ENCODE measurements around the gene KCTD16. TPM values are rescaled to one million over a fixed set of nuclear protein-coding genes. Genes with fewer than 3 reads are reported as not detected.

The KCTD16 gene
- total RNA-seq, 2 experiments from 2014 or later = not detected

DNA sequence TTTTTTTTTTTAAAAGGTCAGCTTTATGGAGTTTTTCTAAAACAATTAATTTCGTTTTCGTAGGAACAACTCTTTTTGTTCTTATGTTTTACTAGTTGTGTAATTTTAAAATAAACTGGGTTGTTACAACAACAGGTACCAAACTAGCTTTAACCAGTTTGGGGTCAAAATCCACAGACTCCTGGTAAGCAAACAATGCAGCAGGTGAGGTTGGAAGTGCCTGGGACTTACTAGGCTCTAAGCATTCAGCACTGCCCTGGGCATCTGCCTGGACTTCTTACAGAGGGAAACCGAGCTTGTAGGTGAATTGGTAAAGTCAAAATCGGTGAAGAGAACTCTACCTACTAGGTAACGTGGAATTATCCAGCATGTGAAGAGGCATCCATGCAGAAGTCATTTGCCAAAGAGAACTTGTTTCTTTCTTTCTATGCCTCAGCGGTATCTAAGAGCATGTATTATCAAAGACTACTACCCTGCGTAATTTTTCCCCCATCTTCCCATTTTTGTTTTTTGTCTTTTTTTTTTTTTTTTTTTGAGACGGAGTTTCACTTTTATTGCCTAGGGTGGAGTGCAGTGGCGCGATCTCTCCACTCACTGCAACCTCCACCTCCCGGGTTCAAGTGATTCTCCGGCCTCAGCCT, 145.4 kb downstream of the KCTD16 start:
- Mint-ChIP-seq H3K27ac (no peak overlapping the region), H3K27me3 (no peaks in the 10 kb centered on the region), H3K4me1 (no peaks in the 10 kb centered on the region), H3K36me3 (ENCODE audit: low read depth) (no peaks in the 10 kb centered on the region), H3K9me3 (no peaks in the 10 kb centered on the region), H3K4me3 (no peak overlapping the region)
- ChIA-PET CTCF (interaction anchor here (0.7 kb wide), 1 partner anchor 723 kb away, joined by 4 read pairs; no protein-coding TSS in a partner anchor), POLR2A (no interaction called here)
- DNase-seq = no peak

- Mint-ChIP-seq H3K27ac (no peak overlapping the region), H3K4me3 (no peak overlapping the region), H3K36me3 (ENCODE audit: low read depth) (no peaks in the 10 kb centered on the region), H3K9me3 (no peaks in the 10 kb centered on the region), H3K4me1 (no peaks in the 10 kb centered on the region), H3K27me3 (no peaks in the 10 kb centered on the region)
- POLR2A ChIA-PET = no interaction called here
- DNase-seq = no peak
- CTCF ChIA-PET = no interaction called here
Measured at GRCh38 chr5:144318011-144318410, 147.3 kb downstream of the KCTD16 start.

DNA sequence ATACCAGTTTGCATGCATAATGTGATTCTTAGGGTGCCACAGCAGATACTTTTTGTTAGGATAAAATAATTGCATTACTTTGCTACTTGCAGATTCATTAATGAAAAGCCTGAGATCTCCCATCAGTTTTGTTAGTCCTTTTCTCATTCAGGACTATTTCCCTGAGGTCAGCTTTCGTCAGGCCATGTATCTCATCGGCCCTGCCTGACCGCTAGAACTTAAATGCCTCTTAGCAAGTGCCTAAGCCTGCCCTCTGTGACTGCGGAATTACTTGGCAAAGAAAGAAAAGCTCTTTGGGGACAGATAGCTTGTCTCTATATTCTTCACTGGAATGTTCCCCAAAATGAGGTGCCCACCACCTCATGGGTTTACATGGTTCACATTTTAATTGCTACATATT, 147.8 kb downstream of the KCTD16 start:
- H3K27ac Mint-ChIP-seq = no peak overlapping the region
- no peak overlapping the region for H3K4me3 Mint-ChIP-seq
- ChIA-PET CTCF (no interaction called here), POLR2A (no interaction called here)
- no peak for DNase-seq
- H3K27me3 Mint-ChIP-seq = no peaks in the 10 kb centered on the region
- H3K36me3 Mint-ChIP-seq (ENCODE audit: low read depth) = no peaks in the 10 kb centered on the region
- no peaks in the 10 kb centered on the region for H3K4me1 Mint-ChIP-seq
- H3K9me3 Mint-ChIP-seq = no peaks in the 10 kb centered on the region

GRCh38 chr5:144323181-144323580, 152.5 kb downstream of the KCTD16 start:
- Mint-ChIP-seq H3K4me1 (no peaks in the 10 kb centered on the region), H3K36me3 (ENCODE audit: low read depth) (no peaks in the 10 kb centered on the region), H3K27ac (no peak overlapping the region), H3K27me3 (no peaks in the 10 kb centered on the region), H3K4me3 (no peak overlapping the region), H3K9me3 (no peaks in the 10 kb centered on the region)
- no peak for DNase-seq
- ChIA-PET CTCF (no interaction called here), POLR2A (no interaction called here)

- no peaks in the 10 kb centered on the region for H3K36me3 Mint-ChIP-seq (ENCODE audit: low read depth)
Measured at GRCh38 chr5:144325532-144325931, 154.9 kb downstream of the KCTD16 start.

DNA sequence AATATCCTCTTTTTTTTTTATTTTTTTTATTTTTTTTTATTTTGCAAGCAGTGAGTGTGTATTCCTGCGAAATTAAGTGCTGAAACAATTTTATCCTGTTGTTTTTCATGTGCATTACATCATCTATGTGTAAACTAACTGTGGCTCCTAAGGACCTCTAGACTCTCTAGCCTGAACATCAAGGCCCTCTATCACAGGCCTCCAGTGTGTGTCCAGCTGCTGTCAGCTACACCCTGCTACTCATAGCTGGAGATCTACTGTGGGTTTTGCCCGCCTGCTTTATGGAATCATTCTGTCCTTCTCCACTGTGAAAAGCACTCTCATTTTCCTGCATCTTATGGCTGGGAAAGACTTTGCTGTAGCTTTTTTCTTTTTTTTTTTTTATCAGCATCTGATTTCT, 157.8 kb downstream of the KCTD16 start:
- no peaks in the 10 kb centered on the region for H3K36me3 Mint-ChIP-seq (ENCODE audit: low read depth)
- no peak overlapping the region for H3K4me3 Mint-ChIP-seq
- H3K27ac Mint-ChIP-seq = no peak overlapping the region
- no peaks in the 10 kb centered on the region for H3K9me3 Mint-ChIP-seq
- ChIA-PET CTCF (no interaction called here), POLR2A (no interaction called here)
- no peaks in the 10 kb centered on the region for H3K27me3 Mint-ChIP-seq
- H3K4me1 Mint-ChIP-seq = no peaks in the 10 kb centered on the region
- no peak for DNase-seq

More at GRCh38 chr5:144325532-144325931, 154.9 kb downstream of the KCTD16 start:
- Mint-ChIP-seq H3K27ac (no peak overlapping the region), H3K27me3 (no peaks in the 10 kb centered on the region), H3K9me3 (no peaks in the 10 kb centered on the region), H3K4me3 (no peak overlapping the region), H3K4me1 (no peaks in the 10 kb centered on the region)
- ChIA-PET POLR2A (no interaction called here), CTCF (no interaction called here)
- no peak for DNase-seq

- POLR2A ChIA-PET = no interaction called here
- CTCF ChIA-PET = no interaction called here
Measured at GRCh38 chr5:144328980-144329379, 158.3 kb downstream of the KCTD16 start.

DNA sequence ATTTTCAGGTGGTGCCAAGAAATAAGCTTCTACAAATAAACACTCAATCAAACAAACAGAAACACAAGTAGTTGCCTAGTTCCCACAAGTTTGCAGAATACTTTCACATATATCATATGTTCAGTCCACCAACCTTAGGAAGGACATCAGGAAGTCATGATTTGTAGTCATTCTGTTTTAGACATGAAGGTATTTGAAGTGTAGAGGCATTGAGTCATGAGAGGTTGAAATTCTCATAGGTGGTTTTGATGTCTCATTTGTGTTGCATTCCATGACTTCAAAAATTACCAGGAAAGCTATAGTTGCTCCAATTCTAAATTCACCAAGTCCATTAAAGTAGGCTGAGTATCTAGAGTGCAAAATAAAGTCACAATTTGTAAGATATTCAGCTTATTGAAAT, 159.0 kb downstream of the KCTD16 start:
- POLR2A ChIA-PET = no interaction called here
- Mint-ChIP-seq H3K4me3 (no peak overlapping the region), H3K9me3 (no peaks in the 10 kb centered on the region), H3K27me3 (no peaks in the 10 kb centered on the region), H3K27ac (no peak overlapping the region), H3K36me3 (ENCODE audit: low read depth) (no peaks in the 10 kb centered on the region), H3K4me1 (no peaks in the 10 kb centered on the region)
- DNase-seq = no peak
- CTCF ChIA-PET = no interaction called here

More at GRCh38 chr5:144328980-144329379, 158.3 kb downstream of the KCTD16 start:
- no peaks in the 10 kb centered on the region for H3K9me3 Mint-ChIP-seq
- no peak overlapping the region for H3K27ac Mint-ChIP-seq
- H3K27me3 Mint-ChIP-seq = no peaks in the 10 kb centered on the region
- no peak for DNase-seq
- no peaks in the 10 kb centered on the region for H3K36me3 Mint-ChIP-seq (ENCODE audit: low read depth)
- H3K4me3 Mint-ChIP-seq = no peak overlapping the region
- no peaks in the 10 kb centered on the region for H3K4me1 Mint-ChIP-seq

DNA sequence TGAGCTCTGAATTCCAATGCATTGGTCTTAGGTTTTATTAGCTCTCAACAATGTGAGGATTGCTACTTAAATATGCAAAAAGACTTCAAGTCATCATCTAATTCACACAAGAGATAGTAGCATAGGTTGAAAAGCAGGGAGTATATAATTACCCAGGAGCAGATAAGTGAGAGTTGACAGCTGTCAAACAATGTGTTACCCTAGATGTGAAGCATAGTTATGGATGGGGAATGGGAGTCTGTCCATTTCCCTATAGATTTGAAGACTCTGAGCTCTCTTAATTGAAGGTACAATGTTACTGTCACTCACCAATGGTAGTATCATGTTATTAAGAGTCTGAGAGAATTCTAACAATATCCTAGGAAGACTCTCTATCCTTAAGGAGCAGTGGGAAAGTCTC, 160.7 kb downstream of the KCTD16 start:
- no peak for DNase-seq
- Mint-ChIP-seq H3K27me3 (no peaks in the 10 kb centered on the region), H3K9me3 (no peaks in the 10 kb centered on the region), H3K36me3 (ENCODE audit: low read depth) (no peaks in the 10 kb centered on the region), H3K4me1 (no peaks in the 10 kb centered on the region), H3K4me3 (no peak overlapping the region), H3K27ac (no peak overlapping the region)
- POLR2A ChIA-PET = no interaction called here
- CTCF ChIA-PET = no interaction called here

GRCh38 chr5:144332265-144332664, 161.6 kb downstream of the KCTD16 start:
- Mint-ChIP-seq H3K36me3 (ENCODE audit: low read depth) (no peaks in the 10 kb centered on the region), H3K9me3 (no peaks in the 10 kb centered on the region), H3K27ac (no peak overlapping the region), H3K4me3 (no peak overlapping the region), H3K4me1 (no peaks in the 10 kb centered on the region), H3K27me3 (no peaks in the 10 kb centered on the region)
- no peak for DNase-seq
- CTCF ChIA-PET = no interaction called here
- POLR2A ChIA-PET = no interaction called here

- Mint-ChIP-seq H3K36me3 (ENCODE audit: low read depth) (no peaks in the 10 kb centered on the region), H3K27ac (no peak overlapping the region), H3K4me3 (no peak overlapping the region), H3K4me1 (no peaks in the 10 kb centered on the region), H3K27me3 (no peaks in the 10 kb centered on the region), H3K9me3 (no peaks in the 10 kb centered on the region)
- CTCF ChIA-PET = interaction anchor here (0.8 kb wide), 1 partner anchor 15 kb away, joined by 3 read pairs; no protein-coding TSS in a partner anchor
- POLR2A ChIA-PET = no interaction called here
- no peak for DNase-seq
Measured at GRCh38 chr5:144333336-144333920, 162.8 kb downstream of the KCTD16 start.

DNA sequence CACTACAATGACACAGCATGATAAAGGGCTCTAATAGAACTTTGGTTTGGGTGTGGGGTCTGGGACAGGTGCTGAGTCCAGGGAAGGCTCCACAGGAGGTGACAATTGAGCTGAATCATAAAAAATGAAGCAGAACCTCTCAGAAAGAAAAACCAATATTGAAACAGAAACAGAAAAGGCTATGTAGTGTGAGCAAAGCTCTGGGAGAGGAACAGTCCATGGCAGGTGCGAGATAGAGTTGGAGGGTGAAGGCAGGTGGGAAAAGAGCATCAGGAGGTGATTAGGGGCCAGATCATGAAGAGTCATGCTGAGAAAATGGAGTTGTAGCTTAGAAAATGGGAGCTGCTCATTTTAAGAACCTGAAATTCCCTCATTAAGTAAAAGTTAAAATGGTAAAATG, 164.9 kb downstream of the KCTD16 start:
- Mint-ChIP-seq H3K4me1 (no peaks in the 10 kb centered on the region), H3K9me3 (no peaks in the 10 kb centered on the region), H3K4me3 (no peak overlapping the region), H3K36me3 (ENCODE audit: low read depth) (no peaks in the 10 kb centered on the region), H3K27me3 (no peaks in the 10 kb centered on the region), H3K27ac (no peak overlapping the region)
- POLR2A ChIA-PET = no interaction called here
- CTCF ChIA-PET = no interaction called here
- no peak for DNase-seq

DNA sequence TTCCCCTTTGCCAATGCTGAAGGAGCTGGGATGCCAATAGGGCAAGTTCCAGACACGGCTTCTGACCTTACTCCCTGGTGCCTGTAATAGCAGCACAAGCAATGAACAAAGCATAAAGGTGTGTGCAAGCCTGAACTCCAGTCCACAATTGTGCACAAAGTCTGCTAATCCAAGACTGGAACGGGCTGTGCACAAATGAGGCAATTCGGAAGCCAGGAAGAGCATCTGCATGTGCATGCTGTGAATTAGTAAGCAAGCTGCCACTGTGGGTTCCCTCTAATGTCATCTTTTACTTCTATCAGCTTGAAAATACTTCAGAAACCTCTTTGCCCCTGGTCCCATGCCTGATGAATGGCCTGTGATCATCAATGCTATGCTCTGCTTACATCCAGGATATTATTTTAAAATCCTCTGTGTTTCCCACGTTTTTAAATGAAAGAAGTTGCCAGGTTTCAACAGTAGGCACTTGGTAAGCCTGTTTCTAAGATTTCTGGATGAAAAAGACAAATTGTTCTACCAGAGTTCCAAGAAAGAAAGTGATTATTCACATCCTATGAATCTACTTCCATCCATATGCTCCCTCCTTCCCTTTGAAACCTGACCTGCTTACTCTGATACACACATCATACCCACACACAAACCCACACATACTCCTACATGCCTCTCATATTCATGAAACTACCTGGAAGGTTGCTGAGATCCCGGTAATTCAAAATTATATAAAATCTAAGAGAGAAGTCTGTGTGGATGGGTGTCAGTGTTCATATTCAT, 165.7 kb downstream of the KCTD16 start:
- Mint-ChIP-seq H3K4me3 (no peak overlapping the region), H3K4me1 (no peaks in the 10 kb centered on the region), H3K27me3 (no peaks in the 10 kb centered on the region), H3K9me3 (no peaks in the 10 kb centered on the region), H3K27ac (no peak overlapping the region), H3K36me3 (ENCODE audit: low read depth) (no peaks in the 10 kb centered on the region)
- no peak for DNase-seq
- POLR2A ChIA-PET = no interaction called here
- CTCF ChIA-PET = no interaction called here

- no peaks in the 10 kb centered on the region for H3K36me3 Mint-ChIP-seq (ENCODE audit: low read depth)
- no peak overlapping the region for H3K4me3 Mint-ChIP-seq
- no peak overlapping the region for H3K27ac Mint-ChIP-seq
- no peaks in the 10 kb centered on the region for H3K27me3 Mint-ChIP-seq
- ChIA-PET CTCF (no interaction called here), POLR2A (no interaction called here)
- no peaks in the 10 kb centered on the region for H3K4me1 Mint-ChIP-seq
- H3K9me3 Mint-ChIP-seq = no peaks in the 10 kb centered on the region
- DNase-seq = no peak
Measured at GRCh38 chr5:144352330-144352729, 181.7 kb downstream of the KCTD16 start.
